Lower leg skin (tissue), 4 donors: ENCODE results near the gene UBE2G1. TPM values are rescaled to one million over a fixed set of nuclear protein-coding genes. Genes with fewer than 3 reads are reported as not detected.

Source experiments
- DNase-seq, 2 donors: peaks; one replicate each; pipeline ENCODE4 v3.0.0-alpha.2; 2019; ENCODE audit warnings: low spot score in 2 of 2
- H3K4me3 ChIP-seq: fragments of 200-600 bp; sonication (generic); 2 replicates; pipeline ENCODE4 v1.5.1; 2017; ENCODE audit warnings: mild to moderate bottlenecking, low read depth; ENCODE audit not compliant: poor library complexity, severe bottlenecking
- POLR2A ChIP-seq, 2 donors: fragments of 450-650 bp; IDR thresholded peaks; one replicate each; pipeline ENCODE4 v1.6.1; 2016 to 2017; ENCODE audit warnings: antibody characterized with exemption in 2 of 2, mild to moderate bottlenecking in 1 of 2, moderate library complexity in 1 of 2
- WGBS, 2 donors: methylation state at CpG; one replicate each; pipeline ENCODE4 v1.1.5; 2018; 5-methylcytosine and 5-hydroxymethylcytosine counted together
- intact Hi-C: fragments of 100-400 bp; cut with DNase I; formaldehyde crosslinking; loops from one replicate; pipeline ENCODE4 v1.15.0; 2023; ENCODE audit warnings: low total_unique reads
- total RNA-seq, 4 donors: library from RNA; depleted of rRNA; stranded (reverse); fragments of >200 nt; gene quantifications; one replicate each; pipeline ENCODE4 v1.1.0, GENCODE V29; 2016
- TF ChIP-seq, protein P1 (sequence below), 3 donors: fragments of 450-650 bp; IDR thresholded peaks; one replicate each; pipeline ENCODE4 v1.5.1; 2016; ENCODE audit warnings: antibody characterized with exemption in 3 of 3, mild to moderate bottlenecking in 3 of 3, moderate library complexity in 2 of 3

UBE2G1 gene
- total RNA-seq, 4 donors from 2014 or later, result 72.3 to 84.3 (median 78.5) TPM

DNA sequence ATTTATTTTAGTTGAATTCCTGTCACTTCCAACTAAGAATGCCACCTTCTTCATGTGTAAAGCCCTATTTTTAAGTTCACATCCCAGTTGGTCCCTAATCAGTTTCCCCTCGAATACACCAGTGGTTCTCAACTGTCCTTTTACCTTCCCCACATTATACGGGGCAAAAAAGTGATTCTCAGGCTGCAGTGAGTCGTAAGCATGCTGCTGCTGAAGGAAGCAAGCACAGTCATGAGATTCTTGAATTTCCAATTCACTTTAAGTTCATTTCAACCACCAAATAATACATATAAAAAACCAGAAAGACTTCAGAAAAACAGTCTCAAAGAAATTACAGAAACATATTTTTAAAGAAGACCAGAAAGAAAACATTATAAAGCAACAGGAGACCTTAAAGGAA, 47.9 kb downstream of the UBE2G1 start:
- intact Hi-C loops, result no loop called here
- H3K4me3 ChIP-seq, result no peak overlapping the region
- no peak for TF ChIP-seq POLR2A (IDR thresholded peaks at IDR 0.05)
- TF ChIP-seq, protein P1, sequence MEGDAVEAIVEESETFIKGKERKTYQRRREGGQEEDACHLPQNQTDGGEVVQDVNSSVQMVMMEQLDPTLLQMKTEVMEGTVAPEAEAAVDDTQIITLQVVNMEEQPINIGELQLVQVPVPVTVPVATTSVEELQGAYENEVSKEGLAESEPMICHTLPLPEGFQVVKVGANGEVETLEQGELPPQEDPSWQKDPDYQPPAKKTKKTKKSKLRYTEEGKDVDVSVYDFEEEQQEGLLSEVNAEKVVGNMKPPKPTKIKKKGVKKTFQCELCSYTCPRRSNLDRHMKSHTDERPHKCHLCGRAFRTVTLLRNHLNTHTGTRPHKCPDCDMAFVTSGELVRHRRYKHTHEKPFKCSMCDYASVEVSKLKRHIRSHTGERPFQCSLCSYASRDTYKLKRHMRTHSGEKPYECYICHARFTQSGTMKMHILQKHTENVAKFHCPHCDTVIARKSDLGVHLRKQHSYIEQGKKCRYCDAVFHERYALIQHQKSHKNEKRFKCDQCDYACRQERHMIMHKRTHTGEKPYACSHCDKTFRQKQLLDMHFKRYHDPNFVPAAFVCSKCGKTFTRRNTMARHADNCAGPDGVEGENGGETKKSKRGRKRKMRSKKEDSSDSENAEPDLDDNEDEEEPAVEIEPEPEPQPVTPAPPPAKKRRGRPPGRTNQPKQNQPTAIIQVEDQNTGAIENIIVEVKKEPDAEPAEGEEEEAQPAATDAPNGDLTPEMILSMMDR (IDR thresholded peaks at IDR 0.05), result no peak
- 39 to 55% methylated on average over 3 of the region's 3 CpGs for WGBS, 2 donors
- DNase-seq, result no peak

DNA sequence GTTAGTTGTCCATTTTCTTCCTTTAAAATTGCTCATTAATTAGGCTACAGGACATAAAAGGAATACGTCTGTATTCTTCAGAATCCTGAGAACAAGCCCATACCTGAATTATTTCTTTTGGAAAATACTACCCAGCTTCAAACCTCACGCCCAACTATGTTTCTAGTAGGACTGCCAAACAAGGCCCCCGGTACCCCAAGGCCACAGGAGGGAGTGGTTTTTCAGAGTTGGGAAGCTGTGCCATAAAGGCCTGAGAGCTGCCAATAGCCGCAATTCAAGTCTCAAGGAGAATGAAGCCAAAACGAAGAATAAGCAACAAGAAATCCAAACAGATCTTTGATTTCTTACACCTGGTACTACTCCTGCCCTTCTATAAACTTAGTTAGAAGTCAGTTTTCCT, 48.3 kb downstream of the UBE2G1 start:
- intact Hi-C loops, result no loop called here
- DNase-seq, result no peak
- WGBS, 2 donors, result 33% methylated on average over 5 of the region's 5 CpGs
- TF ChIP-seq, protein P1 (IDR thresholded peaks at IDR 0.05), result no peak
- no peak for TF ChIP-seq POLR2A (IDR thresholded peaks at IDR 0.05)
- H3K4me3 ChIP-seq, result no peak overlapping the region

DNA sequence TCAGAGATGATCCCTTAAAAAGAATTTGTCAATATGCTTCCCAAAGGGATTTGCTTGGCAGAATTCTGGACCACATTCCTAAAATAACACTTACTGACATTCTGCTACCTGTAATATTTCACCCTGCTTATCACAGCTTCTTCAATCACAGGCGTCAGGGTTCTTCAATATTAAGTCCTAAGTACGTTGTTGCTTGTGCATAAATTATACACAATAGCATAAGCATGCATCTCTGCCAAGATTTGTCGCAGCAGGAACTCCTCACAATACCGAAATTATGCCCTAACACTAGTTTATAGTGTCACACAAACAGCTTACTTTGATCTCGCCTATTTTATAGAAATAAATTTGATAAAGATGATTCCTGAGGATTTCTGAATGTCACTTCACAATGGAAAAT, 48.9 kb downstream of the UBE2G1 start:
- H3K4me3 ChIP-seq, result no peak overlapping the region
- DNase-seq, result no peak
- intact Hi-C loops, result no loop called here
- WGBS, 2 donors, result 26 to 31% methylated on average over 5 of the region's 5 CpGs
- TF ChIP-seq, protein P1 (IDR thresholded peaks at IDR 0.05), result no peak
- TF ChIP-seq POLR2A (IDR thresholded peaks at IDR 0.05), result no peak

DNA sequence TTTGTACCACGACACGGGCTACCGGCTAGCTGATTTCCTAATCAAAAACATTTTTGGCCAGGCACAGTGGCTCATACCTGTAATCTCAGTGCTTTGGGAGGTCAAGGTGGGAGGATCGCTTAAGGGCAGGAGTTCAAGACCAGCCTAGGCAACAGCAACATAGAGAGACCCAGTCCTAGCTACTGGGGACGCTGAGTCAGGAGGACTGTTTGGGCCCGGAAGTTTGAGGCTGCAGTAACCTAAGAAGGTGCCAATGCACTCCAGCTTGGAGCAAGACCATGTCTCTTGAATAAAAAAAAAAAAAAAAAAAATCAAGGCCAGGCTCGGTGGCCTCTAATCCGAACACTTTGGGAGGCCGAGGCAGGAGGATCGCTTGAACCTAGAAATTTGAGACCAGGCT, 49.8 kb downstream of the UBE2G1 start:
- intact Hi-C loops, result no loop called here
- TF ChIP-seq POLR2A (IDR thresholded peaks at IDR 0.05), result no peak
- TF ChIP-seq, protein P1 (IDR thresholded peaks at IDR 0.05), result no peak
- DNase-seq, result no peak
- WGBS, 2 donors, result 84 to 89% methylated on average over 10 of the region's 10 CpGs
- no peak overlapping the region for H3K4me3 ChIP-seq

DNA sequence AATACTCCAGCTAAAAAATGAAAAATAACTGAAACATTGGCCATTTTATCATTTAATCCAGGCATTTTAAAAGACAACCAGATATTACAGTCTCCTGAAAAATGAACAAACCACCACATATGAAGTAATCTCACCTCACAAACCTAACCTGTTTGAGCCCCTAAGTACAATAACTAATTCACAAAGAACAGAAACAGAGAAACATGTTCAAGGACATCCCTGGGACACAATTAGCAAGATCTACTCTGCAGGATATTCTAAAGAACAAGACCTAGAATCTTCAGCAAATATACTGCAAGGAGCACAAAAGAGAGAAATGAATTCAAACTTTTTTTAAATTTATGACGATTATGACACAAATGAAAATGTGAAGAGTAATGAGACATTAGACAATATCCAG, 51.9 kb downstream of the UBE2G1 start:
- intact Hi-C loops, result no loop called here
- TF ChIP-seq, protein P1 (IDR thresholded peaks at IDR 0.05), result no peak
- no peak for TF ChIP-seq POLR2A (IDR thresholded peaks at IDR 0.05)
- WGBS, 2 donors, result 51 to 57% methylated on average over 1 of the region's 1 CpG

DNA sequence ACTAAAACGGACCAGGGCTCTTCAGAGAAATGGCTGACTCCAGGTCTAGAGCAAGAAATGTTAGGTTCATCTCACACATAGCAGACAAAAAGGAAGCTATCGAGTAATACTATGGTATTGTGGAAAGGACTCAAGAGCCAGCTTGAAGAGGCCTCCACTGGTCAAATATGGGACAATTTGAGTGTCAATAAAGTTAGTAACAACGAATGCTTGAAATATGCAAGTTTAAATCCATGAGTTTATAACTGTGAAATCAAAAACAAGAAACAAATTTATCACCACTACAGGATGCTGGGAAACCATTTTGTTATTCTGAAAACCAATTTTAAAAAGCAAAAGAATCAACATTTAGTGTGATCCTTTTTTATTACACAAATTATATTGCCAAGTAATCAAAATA, 52.3 kb downstream of the UBE2G1 start:
- intact Hi-C loops, result no loop called here
- no peak for TF ChIP-seq POLR2A (IDR thresholded peaks at IDR 0.05)
- TF ChIP-seq, protein P1 (IDR thresholded peaks at IDR 0.05), result no peak
- no peak overlapping the region for H3K4me3 ChIP-seq
- DNase-seq, result no peak
- WGBS, 2 donors, result 65 to 74% methylated on average over 3 of the region's 3 CpGs

More for the DNA sequence above, 51.9 kb downstream of the UBE2G1 start:
- no peak overlapping the region for H3K4me3 ChIP-seq
- no peak for DNase-seq
